GM13976 (cell line): ENCODE data around the gene RPUSD1.
"Not testable (repeated sequence)": the region's sequence is repeated elsewhere in the genome, so short reads cannot be mapped to it uniquely, and the experiment has no call there.

Source experiments
- DNase-seq: peaks from one replicate; pipeline ENCODE4 v3.0.0; 2012; ENCODE audit warnings: low spot score
- in situ Hi-C: fragments of 300-500 bp; cut with MboI; formaldehyde crosslinking; loops from one replicate; pipeline ENCODE4 v1.12.0; 2022; ENCODE audit warnings: low sequenced_read_pairs, mixed read lengths, inconsistent platforms; ENCODE audit not compliant: unreplicated experiment
- TF ChIP-seq, protein P1 (sequence below): IDR thresholded peaks from 2 replicates; pipeline ENCODE4 v1.5.1; 2012; ENCODE audit warnings: borderline replicate concordance, mild to moderate bottlenecking; ENCODE audit not compliant: insufficient read depth; ENCODE audit errors: extremely low read depth, missing control alignments, control extremely low read depth

Gene RPUSD1, protein sequence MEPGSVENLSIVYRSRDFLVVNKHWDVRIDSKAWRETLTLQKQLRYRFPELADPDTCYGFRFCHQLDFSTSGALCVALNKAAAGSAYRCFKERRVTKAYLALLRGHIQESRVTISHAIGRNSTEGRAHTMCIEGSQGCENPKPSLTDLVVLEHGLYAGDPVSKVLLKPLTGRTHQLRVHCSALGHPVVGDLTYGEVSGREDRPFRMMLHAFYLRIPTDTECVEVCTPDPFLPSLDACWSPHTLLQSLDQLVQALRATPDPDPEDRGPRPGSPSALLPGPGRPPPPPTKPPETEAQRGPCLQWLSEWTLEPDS

GRCh38 chr16:787978-788398 is at the start of gene RPUSD1:
TSS of gene RPUSD1 (minus strand) at chr16:788381. CDS start at chr16:787737, 644 bp downstream.
- TF ChIP-seq, protein P1, sequence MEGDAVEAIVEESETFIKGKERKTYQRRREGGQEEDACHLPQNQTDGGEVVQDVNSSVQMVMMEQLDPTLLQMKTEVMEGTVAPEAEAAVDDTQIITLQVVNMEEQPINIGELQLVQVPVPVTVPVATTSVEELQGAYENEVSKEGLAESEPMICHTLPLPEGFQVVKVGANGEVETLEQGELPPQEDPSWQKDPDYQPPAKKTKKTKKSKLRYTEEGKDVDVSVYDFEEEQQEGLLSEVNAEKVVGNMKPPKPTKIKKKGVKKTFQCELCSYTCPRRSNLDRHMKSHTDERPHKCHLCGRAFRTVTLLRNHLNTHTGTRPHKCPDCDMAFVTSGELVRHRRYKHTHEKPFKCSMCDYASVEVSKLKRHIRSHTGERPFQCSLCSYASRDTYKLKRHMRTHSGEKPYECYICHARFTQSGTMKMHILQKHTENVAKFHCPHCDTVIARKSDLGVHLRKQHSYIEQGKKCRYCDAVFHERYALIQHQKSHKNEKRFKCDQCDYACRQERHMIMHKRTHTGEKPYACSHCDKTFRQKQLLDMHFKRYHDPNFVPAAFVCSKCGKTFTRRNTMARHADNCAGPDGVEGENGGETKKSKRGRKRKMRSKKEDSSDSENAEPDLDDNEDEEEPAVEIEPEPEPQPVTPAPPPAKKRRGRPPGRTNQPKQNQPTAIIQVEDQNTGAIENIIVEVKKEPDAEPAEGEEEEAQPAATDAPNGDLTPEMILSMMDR = no peak
- DNase-seq = no peak
- in situ Hi-C loops = no loop called here

DNA sequence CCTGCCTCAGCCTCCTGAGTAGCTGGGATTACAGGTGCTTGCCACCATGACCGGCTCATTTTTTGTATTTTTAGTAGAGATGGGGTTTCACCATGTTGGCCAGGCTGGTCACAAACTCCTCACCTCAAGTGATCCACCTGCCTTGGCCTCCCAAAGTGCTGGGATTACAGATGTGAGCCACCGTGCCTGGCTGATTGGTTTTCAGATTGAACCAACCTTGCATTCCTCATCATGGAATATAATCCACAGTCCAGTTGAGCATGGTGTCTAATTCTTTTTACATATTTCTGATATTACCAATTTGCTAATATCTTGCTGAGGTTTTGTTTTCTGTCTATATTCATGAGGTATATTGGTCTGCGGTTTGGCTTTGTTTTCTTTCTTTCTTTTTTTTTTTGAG is 48.6 kb upstream of the RPUSD1 start:
- in situ Hi-C loops, DNase-seq: not testable (repeated sequence)

DNA sequence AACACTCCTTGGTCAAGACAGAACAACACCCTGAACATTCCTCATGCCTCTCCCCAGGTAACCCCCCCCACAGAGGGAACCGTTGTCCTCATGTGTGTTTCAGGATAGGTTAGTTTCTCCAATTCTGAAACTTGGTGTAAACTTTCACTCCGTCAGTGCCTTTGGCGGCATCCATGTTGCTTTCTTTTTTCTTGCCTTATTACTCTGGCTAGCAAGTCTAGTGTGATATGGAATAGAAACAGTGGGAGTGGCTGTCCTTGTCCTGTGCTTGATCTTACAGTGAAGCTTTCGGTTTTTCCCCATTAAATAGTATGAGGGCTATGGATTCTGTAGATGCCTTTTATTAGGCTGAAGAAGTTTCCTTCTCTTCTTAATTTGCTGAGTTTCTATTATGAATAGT is 48.0 kb upstream of the RPUSD1 start:
- no peak for DNase-seq
- TF ChIP-seq, protein P1 = no peak
- in situ Hi-C loops = no loop called here

GRCh38 chr16:835373-835772 is 47.2 kb upstream of the RPUSD1 start:
- no peak for DNase-seq
- TF ChIP-seq, protein P1 = no peak
- in situ Hi-C loops = no loop called here

DNA sequence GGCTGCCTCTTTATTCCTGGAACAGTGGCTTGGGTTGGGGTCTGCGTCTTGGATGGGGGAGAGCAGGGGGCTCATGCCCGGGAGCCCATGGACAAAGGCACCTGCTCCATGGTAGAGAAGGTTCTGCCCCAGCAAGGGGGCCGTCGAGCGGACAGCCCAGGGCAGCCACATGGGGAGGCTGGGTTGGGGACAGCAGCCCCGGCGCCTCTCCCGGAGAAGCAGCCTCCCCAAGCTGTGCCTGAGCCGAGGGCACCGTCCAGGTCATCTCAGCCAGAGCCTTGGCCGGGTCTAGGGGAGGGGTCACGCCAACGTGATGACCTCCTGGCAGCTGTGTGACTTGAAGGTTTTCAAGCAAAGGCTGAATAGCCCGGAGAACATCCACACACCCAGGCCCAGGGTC is 45.2 kb upstream of the RPUSD1 start:
- in situ Hi-C loops = no loop called here
- no peak for DNase-seq
- TF ChIP-seq, protein P1 = no peak

- TF ChIP-seq, protein P1 = no peak
- no peak for DNase-seq
- in situ Hi-C loops = no loop called here
Observed at GRCh38 chr16:832652-833336, 44.6 kb upstream of the RPUSD1 start.
